ENCODE results near the gene ZPBP2. TPM values are rescaled to one million over a fixed set of nuclear protein-coding genes. Genes with fewer than 3 reads are reported as not detected.

The ZPBP2 gene
- total RNA-seq, 1 experiment from 2014 or later = not detected

- Histone ChIP-seq H3K4me2 (ENCODE audit: insufficient read depth, insufficient read length, low read length) (no peak overlapping the region), H3K23ac (ENCODE audit: insufficient read length, low read depth, low read length) (no peak overlapping the region), H3K9me3 (ENCODE audit: control insufficient read depth, low read depth, low read length) (peaks cover 7% of the 10 kb centered on the region), H3K23me2 (ENCODE audit: insufficient read length, low read depth, low read length, poor library complexity, severe bottlenecking) (no peaks in the 10 kb centered on the region), H3K27ac (ENCODE audit: insufficient read length, low read depth, low read length) (no peak overlapping the region), H4K8ac (replicated peaks; ENCODE audit: insufficient read length, low read depth, low read length) (no peak overlapping the region), H4K91ac (ENCODE audit: insufficient read length, low read depth, low read length) (no peak overlapping the region), H2BK15ac (ENCODE audit: low read depth, low read length) (no peak overlapping the region), H4K20me1 (ENCODE audit: control insufficient read depth, insufficient read depth, insufficient read length) (no peaks in the 10 kb centered on the region), H3K79me1 (ENCODE audit: insufficient read depth, low read depth, low read length, poor library complexity, severe bottlenecking) (no peaks in the 10 kb centered on the region), H2BK120ac (ENCODE audit: low read depth, low read length, poor library complexity, severe bottlenecking) (no peak overlapping the region), H2BK12ac (ENCODE audit: insufficient read length, low read depth, low read length) (no peak overlapping the region), H2AFZ (ENCODE audit: low read length) (no peak overlapping the region), H2AK5ac (ENCODE audit: insufficient read length, low read length) (no peak overlapping the region), H3T11ph (ENCODE audit: low read length) (no peak overlapping the region), H4K5ac (ENCODE audit: insufficient read length, low read depth, low read length) (no peak overlapping the region), H3K14ac (ENCODE audit: insufficient read depth, low read length) (no peak overlapping the region), H3K79me2 (ENCODE audit: insufficient read depth, low read length) (no peaks in the 10 kb centered on the region), H2BK5ac (ENCODE audit: insufficient read length, low read length) (no peak overlapping the region), H3K56ac (ENCODE audit: insufficient read length, low read depth, low read length) (no peak overlapping the region), H3K4me1 (ENCODE audit: insufficient read depth, low read length) (peaks cover 4% of the 10 kb centered on the region; the same call in 1 of the 2 replicates), H2BK20ac (ENCODE audit: low read depth, low read length, poor library complexity, severe bottlenecking) (no peak overlapping the region), H3K4ac (ENCODE audit: low read depth, low read length) (no peak overlapping the region), H3K9ac (ENCODE audit: extremely low read depth, insufficient read length, low read length) (no peak overlapping the region), H3K18ac (ENCODE audit: insufficient read length, low read depth, low read length) (no peak overlapping the region), H3K27me3 (ENCODE audit: insufficient read depth, low read length) (no peaks in the 10 kb centered on the region)
- peaks cover 5% of the 10 kb centered on the region for H3K27me3 Mint-ChIP-seq (ENCODE audit: low read depth)
- no peak for DNase-seq
- H3K9me3 Mint-ChIP-seq = peaks cover 35 to 36% of the 10 kb centered on the region in 2 experiments
- no peak overlapping the region for H3K4me3 Mint-ChIP-seq
- no peak for TF ChIP-seq CTCF (conservative IDR thresholded peaks at IDR 0.05)
- no CpG with 5 or more reads among the region's 2 CpGs for WGBS (ENCODE audit: extremely low coverage, insufficient read length, low lambda C conversion rate)
- no peak overlapping the region for H3K27ac Mint-ChIP-seq
- H3K36me3 Mint-ChIP-seq (ENCODE audit: insufficient read depth in 1 of 3, low read depth in 3 of 3) = peaks cover 8 to 19% (median 18%) of the 10 kb centered on the region in 3 experiments
- H3K4me1 Mint-ChIP-seq = peaks cover 8 to 11% of the 10 kb centered on the region in 2 experiments
Observed at GRCh38 chr17:39822051-39822451, 46.0 kb upstream of the ZPBP2 start.

Data from H9 (cell line).